GM20431 (cell line): ENCODE data around the gene CREB3.

ENCODE experiments used
- in situ Hi-C: fragments of 300-500 bp; cut with MseI, MboI; formaldehyde crosslinking; loops from one replicate; pipeline ENCODE4 v1.15.0; 2020; ENCODE audit warnings: low sequenced_read_pairs; ENCODE audit not compliant: unreplicated experiment

Gene CREB3, protein sequence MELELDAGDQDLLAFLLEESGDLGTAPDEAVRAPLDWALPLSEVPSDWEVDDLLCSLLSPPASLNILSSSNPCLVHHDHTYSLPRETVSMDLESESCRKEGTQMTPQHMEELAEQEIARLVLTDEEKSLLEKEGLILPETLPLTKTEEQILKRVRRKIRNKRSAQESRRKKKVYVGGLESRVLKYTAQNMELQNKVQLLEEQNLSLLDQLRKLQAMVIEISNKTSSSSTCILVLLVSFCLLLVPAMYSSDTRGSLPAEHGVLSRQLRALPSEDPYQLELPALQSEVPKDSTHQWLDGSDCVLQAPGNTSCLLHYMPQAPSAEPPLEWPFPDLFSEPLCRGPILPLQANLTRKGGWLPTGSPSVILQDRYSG

DNA sequence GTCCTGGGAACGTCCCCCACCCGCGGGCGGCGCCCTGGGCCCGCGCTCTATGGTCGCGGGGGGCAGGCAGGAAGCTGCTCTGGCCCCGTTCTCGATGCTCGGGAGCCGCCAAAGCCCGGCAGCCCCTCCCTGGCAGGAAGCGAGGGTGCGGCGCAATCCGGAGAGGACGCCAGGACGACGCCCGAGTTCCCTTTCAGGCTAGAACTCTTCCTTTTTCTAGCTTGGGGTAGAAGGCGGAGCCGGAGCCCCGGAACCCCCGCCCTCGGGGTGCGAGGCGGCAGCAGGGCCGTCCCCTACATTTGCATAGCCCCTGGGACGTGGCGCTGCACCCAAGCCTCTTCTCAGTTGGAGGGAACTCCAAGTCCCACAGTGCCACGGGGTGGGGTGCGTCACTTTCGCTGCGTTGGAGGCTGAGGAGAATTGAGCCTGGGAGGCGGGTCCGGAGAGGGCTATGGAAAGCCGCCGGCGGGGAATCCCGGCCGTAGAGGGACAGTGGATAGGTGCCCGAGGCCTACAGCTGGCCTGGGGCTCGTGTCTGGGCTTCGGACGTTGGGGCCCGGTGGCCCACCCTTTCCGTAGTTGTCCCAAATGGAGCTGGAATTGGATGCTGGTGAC lies at the start of gene CREB3, which contains the start of gene TLN1:
CREB3 (plus strand) TSS at position 482 of the 615 bp plus-strand sequence; CDS start at position 589, 107 bp downstream.
TLN1 (minus strand) TSS at position 11 of the 615 bp plus-strand sequence. CDS start 6,501 bp downstream, outside the sequence.
- in situ Hi-C loops = no loop called here

DNA sequence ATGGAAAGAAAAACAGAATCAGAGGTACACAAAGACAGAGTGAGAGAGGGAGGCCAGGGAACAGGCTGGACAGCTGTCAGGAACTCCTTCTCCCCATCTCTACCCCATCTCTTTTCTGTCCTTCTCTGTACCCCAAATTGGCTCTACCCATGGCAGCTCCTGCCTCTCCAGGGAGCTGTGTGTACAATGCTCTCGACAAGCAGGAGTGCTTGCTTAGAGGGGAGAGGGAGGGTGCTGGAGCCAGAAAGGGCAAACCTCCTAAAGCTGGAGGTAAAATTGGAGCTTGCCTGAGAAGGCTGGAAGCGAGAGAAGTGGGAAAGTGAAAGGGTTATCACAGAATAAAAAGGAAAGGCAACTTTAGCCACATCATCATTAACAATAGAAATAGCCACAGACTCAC lies 49.1 kb upstream of the CREB3 start:
- in situ Hi-C loops = no loop called here

DNA sequence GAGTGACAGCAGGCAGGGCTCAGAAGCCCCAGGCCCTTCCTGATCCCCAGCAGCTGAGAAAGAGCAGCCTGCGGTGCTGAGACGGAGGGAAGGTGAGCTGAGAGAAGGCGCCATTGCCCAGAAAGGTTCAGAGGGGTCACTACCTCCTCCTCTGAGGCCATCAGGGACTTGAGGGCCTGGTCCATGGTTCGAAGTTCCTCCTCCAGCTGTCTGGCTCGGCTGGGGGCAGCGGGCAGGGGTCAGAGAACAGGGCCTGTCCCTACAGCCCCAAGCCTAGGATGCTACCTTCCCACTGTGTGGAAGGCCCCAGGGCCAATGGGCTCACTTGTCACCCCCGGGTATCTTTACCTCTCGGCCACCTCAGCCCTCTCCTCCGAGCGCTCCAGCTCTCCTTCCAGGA lies 47.5 kb upstream of the CREB3 start:
- in situ Hi-C loops = no loop called here

DNA sequence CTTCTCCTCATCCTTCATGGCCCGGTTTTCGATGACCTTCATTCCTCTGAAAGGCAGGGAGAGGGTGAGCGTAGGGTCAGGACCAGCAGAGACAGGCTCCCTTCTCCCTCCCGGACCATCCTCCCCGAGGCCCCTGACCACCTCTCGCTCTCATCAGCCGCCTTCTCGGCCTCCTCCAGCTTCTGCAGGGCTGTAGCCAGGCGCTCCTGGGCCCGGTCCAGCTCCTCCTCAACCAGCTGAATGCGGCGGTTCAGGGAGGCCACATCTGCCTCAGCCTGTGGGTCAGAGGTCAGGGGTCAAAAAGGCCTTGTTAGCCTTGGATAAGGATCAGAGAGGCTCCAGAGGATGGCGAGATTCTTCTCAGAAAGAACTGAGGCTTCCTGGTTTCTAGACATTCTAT lies 47.0 kb upstream of the CREB3 start:
- in situ Hi-C loops = no loop called here

DNA sequence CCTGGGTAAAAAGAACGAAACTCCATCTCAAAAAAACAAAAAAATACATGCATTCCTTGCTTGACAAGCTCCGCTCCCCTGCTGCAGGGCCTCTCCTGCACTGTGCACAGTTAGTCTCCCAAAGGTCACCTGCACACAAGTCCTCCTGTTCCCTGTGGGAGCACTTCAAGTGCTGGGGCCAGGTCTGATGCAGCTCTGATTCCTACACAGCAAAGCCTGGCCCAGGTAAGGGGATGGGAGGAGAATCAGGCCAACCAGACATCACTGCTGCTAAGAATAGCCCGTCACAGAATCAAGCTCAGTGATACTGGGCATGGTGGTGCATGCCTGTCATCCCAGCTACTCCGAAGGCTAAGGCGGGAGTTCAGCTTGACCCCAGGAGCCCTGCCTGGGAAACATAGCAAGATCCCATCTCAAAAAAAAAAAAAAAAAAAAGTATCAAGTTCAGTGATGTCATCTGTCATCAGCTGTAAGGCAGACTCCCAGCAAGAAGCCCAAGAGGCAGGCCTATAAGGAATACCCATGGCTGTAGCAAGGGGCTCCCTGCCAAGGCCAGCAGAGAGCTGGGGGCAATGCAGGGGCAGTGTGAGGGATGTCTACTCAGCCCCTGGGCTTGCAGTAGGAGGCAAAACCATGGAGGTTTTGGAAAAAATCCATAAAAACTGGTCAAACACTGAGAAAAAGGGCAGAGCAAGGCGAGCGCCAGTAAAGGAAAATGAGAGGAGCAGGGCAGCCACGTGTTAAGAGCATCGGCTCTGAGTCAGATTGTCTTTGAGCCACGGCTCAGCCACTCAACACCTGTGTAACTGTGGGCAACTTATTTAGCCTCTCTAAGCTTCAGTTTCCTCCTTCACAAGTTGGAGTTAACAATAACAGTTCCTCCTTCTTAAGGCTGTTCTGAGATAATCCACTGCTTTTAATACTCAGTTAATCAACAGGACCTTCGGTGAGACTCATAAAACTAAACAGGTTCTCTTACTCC lies 46.0 kb upstream of the CREB3 start:
- in situ Hi-C loops = no loop called here

DNA sequence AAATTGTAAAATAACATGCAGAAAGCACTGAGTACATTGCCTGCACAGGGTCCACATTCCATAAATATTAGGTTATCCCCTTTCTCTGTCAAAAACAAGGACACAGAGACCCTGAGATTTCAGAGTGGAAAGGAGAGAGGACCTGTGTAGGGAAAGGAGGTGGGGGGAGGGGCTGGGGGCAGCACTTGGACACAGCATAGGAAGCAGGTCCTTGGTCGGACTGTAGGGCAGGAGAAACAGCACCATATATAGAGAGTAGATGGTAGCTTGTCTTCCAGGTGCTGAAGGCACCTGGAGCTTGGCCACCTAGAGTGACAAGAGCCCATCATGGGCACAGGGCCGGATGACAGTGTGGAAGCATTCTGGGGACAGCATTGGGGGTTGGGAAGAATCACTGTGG lies 45.2 kb upstream of the CREB3 start:
- in situ Hi-C loops = no loop called here

DNA sequence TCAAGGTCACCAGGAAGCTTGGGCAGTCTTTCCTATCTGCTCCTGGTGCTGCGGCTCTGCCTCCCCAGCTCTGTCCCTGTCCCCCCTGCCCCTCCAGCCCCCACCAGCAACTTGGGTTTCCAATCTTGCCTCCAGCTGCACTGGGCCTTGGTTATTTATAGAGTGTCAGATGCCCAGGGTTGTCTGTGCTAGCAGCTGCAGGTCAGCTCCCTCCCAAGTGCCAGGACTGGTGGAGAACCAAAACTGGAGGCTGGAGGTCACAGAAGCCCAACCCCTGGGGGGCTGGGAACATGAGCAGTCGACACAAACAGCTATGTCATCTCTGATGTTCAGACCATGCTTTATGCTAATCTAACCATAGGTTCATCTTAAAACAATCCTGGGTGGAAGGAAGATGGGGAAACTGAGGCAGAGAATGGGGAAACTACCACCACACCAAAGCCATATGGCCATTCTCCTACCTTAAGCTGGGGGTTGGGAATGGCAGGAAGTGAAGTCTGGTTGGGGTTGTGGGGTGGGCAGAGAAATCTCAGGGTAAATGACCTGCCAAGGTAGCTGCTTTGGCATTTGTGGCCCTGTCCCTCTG lies 44.4 kb upstream of the CREB3 start:
- in situ Hi-C loops = no loop called here

DNA sequence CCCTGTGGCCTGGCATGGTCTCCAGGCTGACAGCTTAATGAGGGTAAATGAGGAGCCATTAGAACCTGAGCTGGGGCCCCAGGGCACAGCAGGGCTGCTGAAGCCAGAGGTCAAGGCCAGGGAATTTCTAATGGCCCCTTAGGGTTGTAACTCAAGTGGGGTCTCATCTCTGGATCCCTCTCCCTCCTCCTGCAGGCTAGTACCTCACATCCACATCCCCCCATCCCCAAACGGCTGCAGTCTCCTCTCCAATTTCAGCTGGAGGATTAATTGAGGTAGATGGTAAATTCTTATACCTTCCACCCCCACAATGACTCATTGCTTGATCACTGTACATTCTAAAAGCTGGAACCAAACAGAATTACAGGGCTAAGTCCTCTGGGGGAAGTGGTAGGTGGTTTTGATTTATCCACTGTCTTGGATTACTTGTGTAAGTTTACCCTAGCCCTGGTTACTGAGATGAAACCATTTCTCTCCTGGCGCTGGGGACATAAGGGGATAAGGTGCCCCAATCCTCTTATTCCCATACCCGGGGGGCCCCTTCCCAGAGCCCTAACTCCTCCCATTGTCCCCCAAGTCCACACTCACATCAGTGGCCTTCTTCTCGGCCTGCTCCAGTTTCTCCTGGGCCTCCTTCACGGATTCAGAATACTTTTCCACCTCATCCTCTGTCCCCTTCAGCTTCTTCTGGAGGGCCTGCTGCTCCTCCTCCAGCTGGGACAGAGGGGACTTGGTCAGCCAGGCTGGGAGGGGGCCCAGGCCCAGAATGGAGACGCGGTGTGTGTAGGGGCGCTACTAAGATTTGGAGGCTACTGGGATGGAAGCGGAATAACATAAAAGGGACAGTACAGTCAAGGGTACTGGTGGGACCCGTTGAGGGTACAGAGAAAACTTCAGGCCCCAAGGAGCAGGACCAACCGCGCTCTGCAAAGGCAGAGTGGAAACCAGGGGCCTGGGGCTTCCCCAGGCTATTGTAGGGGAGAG lies 43.6 kb upstream of the CREB3 start:
- in situ Hi-C loops = no loop called here

DNA sequence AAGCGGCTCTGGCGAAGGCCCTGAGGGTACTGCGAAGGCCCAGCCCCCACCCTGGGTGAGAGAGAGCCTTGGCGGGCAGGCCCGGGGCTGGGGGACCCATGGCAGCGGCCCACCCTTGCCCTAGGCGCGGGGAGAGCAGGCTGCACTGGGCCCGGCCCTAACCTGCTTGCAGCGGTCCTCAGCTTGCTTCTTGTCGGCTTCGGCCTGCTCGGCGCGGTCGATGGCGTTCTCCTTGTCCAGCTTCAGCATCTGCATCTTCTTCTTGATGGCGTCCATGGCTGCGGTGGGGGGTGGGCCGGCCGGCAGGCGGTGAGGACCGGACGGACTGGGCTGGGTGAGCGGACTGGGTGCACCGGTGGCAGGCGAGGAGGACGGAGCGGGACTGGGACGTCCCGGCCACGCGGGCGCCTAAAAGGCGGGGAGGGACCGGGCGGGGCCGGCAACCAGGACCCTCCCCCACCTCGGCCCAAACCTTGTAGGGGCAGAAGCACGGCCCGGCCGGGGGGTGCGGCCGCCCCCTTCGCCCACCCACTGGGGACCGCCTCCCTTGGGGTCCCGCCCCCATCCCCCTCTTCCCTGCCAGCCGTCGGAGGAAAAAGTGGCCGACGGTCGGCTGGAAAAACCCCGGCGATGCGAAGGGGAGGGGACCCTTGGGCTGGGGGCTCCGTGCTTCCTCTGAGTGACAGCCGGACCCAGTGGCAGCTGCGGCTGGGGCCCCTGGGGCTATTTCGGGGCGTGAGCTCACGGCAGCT lies 42.7 kb upstream of the CREB3 start, which contains the start of gene TPM2:
TPM2 (minus strand) TSS at position 384 of the 752 bp plus-strand sequence; CDS start at position 276, 108 bp downstream.
- in situ Hi-C loops = no loop called here

DNA sequence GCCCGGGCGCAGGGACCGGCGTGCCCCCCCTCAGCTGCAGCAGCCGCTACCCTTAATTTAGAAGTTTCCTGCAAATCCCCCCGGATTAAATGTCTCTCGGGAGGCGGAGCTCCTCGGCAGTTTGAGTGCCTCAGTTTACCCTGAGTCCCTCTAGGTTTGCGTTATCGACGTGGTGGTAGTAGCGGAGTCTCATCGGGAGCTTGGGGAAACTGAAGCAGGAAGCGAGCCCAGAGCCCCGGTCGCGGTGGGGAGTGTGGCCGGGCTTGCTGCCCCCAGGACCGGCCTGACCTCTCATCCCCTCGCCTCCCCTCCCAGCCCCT lies 42.2 kb upstream of the CREB3 start:
- in situ Hi-C loops = no loop called here

DNA sequence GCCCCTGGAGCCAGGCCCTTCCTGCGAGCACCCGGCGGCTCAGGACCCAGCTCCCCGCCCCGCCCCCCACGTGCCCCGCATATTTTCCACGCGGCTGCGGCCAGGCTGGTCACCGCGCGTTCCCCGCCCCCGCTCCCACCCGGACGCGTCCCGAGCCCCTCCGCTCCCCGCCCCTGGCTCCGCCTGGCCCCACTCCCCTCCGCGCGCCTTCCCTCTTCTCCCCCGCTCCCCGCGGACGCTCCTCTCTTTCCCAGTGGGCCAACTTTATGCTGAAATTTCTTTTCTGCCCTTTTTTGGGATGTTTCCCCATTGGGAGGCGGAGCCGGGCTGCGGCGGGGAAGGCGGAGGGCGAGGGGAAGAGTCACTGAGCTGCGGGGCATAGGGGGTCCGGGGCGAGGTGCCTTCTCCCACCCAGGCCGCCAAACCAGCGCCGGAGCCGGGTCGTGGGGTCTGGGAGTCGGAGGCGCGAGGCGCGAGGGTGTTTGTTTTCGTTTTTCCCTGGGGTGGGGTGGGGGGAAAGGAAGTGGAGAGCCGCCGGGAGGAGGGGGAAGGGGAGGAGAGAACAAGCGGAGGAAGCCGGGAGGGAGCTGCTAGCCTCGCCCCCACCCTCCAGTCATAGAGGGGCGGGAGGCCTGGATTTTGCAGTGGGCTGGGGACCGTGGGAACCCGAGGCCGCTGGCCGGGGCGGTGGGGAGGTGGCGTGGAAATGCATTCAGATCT lies 41.7 kb upstream of the CREB3 start:
- in situ Hi-C loops = no loop called here

DNA sequence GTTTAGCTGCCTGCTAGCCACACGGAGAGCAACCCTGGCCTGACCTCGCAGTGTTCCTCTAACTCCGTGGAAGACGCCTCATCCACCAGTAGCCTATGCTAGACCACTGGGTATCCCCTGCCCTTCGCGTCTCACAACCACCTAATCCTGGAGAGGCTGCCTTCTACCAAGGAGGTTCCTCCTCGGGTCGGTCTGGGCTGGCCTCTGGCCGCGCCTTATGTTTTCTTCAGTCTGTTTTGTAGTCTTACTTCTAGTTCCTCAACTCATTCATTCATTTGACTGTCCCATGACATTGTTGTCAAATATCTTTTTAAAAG lies 41.2 kb upstream of the CREB3 start:
- in situ Hi-C loops = no loop called here

DNA sequence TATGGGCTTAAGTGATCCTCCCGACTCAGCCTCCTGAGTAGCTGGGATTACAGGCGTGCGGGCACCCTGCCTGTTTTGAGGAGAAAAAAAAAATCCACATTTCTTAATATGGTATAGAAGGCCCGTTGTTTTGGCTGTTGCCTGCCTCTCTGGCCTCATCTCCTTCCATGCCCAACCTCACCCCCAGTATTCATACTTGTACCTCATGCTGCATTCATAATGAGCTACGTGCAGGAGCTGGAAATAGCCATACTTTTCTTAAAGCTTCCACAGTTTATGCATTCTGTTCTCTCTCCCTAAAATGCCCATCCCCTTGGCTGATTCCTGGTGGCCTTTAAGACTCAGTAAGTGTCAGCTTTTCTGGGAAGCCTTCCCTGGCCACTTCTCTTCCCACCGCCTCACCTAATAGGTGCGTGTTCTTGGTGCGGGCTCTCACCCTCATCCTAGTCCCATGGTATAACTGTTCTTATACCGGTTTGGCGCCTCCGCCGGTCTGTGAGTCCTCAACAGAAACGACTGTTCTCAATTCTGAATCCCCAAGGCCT lies 40.6 kb upstream of the CREB3 start:
- in situ Hi-C loops = no loop called here

DNA sequence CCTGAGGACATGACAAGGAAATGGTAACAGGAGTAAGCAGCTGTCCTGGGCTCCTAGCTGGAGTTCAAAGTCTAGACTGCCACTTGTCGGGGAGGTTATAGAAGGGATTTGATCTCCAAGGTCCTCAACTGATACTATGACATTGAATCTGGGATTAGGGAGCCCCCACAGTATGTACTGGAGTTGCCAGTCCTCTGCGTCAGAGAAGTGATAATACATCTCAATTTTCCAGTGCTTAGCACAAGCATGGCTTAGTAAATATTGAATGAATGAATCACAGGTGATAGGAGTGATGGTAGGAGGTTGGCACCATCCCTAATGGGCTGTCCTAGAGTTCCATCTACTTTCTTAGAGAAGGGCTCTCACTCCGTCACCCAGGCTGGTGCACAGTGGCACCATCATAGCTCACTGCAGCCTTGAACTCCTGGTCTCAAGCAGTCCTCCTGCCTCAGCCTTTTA lies 36.5 kb upstream of the CREB3 start:
- in situ Hi-C loops = no loop called here

DNA sequence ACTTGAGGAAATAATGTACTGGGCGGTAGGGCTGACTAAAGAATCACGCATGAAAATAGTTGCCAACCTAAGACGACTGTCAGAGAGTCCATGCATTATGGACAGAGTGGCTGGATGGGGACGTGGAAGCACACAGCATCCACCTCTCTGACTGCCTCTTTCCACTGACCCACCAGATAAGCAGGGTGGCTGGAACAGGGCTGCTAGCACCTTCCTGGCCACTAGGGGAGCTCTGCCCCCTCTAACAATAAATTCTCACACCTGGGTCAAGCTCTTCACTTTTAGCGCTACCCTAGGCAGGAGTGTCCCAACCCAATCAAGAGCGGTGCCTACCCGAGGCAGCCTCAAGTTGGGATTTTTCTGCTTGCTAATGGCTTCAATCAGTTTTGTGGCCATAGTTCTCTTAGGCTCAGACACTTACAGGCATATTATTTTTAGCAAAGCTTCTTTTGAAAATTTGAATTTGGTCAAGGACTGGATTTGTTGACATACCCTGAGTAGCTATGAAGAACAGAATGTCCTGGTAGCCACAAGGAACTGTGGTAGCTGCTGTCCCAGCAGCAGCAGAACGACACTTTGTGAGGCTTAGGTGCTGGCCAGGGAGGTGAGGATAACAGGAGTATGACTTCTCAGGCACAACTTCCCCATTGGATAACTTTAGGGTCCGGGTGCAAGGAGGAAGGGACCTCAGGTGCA lies 35.8 kb upstream of the CREB3 start:
- in situ Hi-C loops = no loop called here

DNA sequence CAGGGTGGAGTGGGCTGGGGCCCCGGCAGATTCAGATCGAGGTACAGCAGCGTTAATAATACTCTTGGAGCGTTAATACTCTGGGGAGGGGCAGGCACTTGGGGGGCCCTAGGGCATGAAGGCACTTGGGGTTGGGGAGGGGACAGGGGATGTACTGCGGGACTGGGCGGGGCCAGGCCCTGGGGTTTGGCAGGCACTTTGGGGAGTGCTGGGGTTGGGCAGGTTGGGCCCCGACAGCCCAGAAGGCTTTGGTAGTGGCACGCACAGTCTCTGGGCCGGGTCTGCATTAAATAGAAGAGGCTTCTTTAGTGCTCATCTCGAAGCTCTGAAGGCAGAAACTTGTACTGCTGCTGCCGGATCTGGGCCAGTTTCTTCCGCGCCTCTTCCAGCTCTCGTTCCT lies 35.0 kb upstream of the CREB3 start:
- in situ Hi-C loops = no loop called here

DNA sequence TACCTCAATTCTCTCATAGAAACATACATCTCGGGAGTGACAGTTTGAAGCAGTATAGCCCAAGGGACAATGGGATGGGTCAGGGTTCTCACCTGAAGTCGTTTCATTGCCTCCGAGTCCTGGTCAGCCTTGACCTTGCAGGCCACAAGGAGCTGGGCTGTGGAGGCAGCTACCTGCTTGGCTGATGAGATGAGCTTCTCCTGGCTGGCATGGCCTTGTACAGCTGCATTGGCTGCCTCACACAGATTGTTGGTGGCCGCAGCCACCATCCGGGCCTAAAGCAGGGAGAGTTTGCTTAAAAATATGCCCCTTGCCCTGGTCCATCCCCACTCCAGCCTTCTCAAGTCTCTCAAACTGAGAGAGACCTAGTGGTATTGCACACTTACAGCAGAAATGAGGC lies 34.2 kb upstream of the CREB3 start:
- in situ Hi-C loops = no loop called here
